Measurements from ENCODE around the gene RPL22.

GRCh38 chr1:6233376-6233775 lies 34.0 kb upstream of the RPL22 start:
- TF ChIP-seq GATA3 (IDR thresholded peaks at IDR 0.05; ENCODE audit: low read depth, low read length) (no peak), GATA2 (IDR thresholded peaks at IDR 0.05; ENCODE audit: low read depth, low read length) (no peak)
